OCI-LY1 (cell line): ENCODE results near the gene GMEB2.
"Not testable (repeated sequence)": the region's sequence is repeated elsewhere in the genome, so short reads cannot be mapped to it uniquely, and the experiment has no call there.

Source experiments
- H2AFZ ChIP-seq: fragments of 200-600 bp; sonication (generic), shearing (Covaris generic); 2 replicates; pipeline ENCODE4 v1.6.0; 2014; ENCODE audit warnings: antibody characterized with exemption, mild to moderate bottlenecking, low read length
- H3F3A ChIP-seq: fragments of 200-600 bp; sonication (generic), shearing (Covaris generic); 2 replicates; pipeline ENCODE4 v1.6.0; 2014; ENCODE audit warnings: mild to moderate bottlenecking, antibody characterized with exemption, low read length, moderate library complexity; ENCODE audit not compliant: insufficient read depth
- H3K27ac ChIP-seq: fragments of 200-600 bp; sonication (generic); 2 replicates; pipeline ENCODE4 v1.5.1; 2014; ENCODE audit warnings: low read length, mixed run types, mild to moderate bottlenecking, low read depth; ENCODE audit not compliant: poor library complexity, severe bottlenecking
- H3K27me3 ChIP-seq: fragments of 200-600 bp; sonication (generic); 2 replicates; pipeline ENCODE4 v1.6.0; 2014; ENCODE audit warnings: antibody characterized with exemption, mild to moderate bottlenecking, low read length, moderate library complexity; ENCODE audit not compliant: insufficient read depth
- H3K36me3 ChIP-seq: fragments of 200-600 bp; sonication (generic); 2 replicates; pipeline ENCODE4 v1.6.1; 2014; ENCODE audit warnings: mild to moderate bottlenecking, antibody characterized with exemption, low read length, moderate library complexity, mixed read lengths; ENCODE audit not compliant: insufficient read depth
- H3K4me1 ChIP-seq: fragments of 200-600 bp; sonication (generic); 2 replicates; pipeline ENCODE4 v1.5.1; 2014; ENCODE audit warnings: mild to moderate bottlenecking, low read length, moderate library complexity; ENCODE audit not compliant: insufficient read depth, severe bottlenecking
- H3K4me2 ChIP-seq: fragments of 200-600 bp; sonication (generic), shearing (Covaris generic); 2 replicates; pipeline ENCODE4 v1.6.1; 2014; ENCODE audit warnings: low read length
- H3K4me3 ChIP-seq: fragments of 200-600 bp; sonication (generic); 2 replicates; pipeline ENCODE4 v1.5.1; 2014; ENCODE audit warnings: low read length, low read depth, mild to moderate bottlenecking, mixed read lengths; ENCODE audit not compliant: poor library complexity, severe bottlenecking
- H3K79me2 ChIP-seq: fragments of 200-600 bp; shearing (Covaris generic); 2 replicates; pipeline ENCODE4 v1.6.1; 2016; ENCODE audit warnings: mixed run types, low read length, mixed read lengths; ENCODE audit not compliant: insufficient read depth
- H3K9ac ChIP-seq: fragments of 200-600 bp; sonication (generic), shearing (Covaris generic); 2 replicates; pipeline ENCODE4 v1.6.1; 2014; ENCODE audit warnings: mild to moderate bottlenecking, low read length, mixed read lengths
- H3K9me2 ChIP-seq: fragments of 200-600 bp; sonication (generic), shearing (Covaris generic); 2 replicates; pipeline ENCODE4 v1.6.1; 2014; ENCODE audit warnings: low read depth, mild to moderate bottlenecking, low read length, mixed read lengths
- H3K9me3 ChIP-seq: fragments of 200-600 bp; shearing (Covaris generic); 2 replicates; pipeline ENCODE4 v1.6.1; 2014; ENCODE audit warnings: low read length, mixed read lengths
- H4K20me1 ChIP-seq: fragments of 200-600 bp; sonication (generic), shearing (Covaris generic); 2 replicates; pipeline ENCODE4 v1.6.0; 2016; ENCODE audit warnings: mild to moderate bottlenecking, low read length; ENCODE audit not compliant: insufficient read depth
- CTCF ChIP-seq: fragments of 200-600 bp; sonication (generic), shearing (Covaris generic); IDR thresholded peaks from 2 replicates; pipeline ENCODE4 v1.5.1; 2017; ENCODE audit warnings: mild to moderate bottlenecking, antibody characterized with exemption, low read length, moderate library complexity, mixed read lengths
- EZH2 ChIP-seq: fragments of 200-600 bp; sonication (generic), shearing (Covaris generic); IDR thresholded peaks from 2 replicates; pipeline ENCODE4 v1.8.0; 2017; ENCODE audit warnings: borderline replicate concordance, mixed run types, mild to moderate bottlenecking, antibody characterized with exemption, low read length, moderate library complexity, mixed read lengths

GMEB2 gene

GRCh38 chr20:63672666-63673065 is 45.8 kb upstream of the GMEB2 start:
- no peak overlapping the region for H3K27ac ChIP-seq
- no peak overlapping the region for H3K9ac ChIP-seq
- TF ChIP-seq EZH2 = no peak
- TF ChIP-seq CTCF = no peak
- H2AFZ ChIP-seq = no peak overlapping the region
- no peaks in the 10 kb centered on the region for H3F3A ChIP-seq
- no peaks in the 10 kb centered on the region for H3K9me2 ChIP-seq
- H3K27me3 ChIP-seq = no peaks in the 10 kb centered on the region
- H3K79me2 ChIP-seq = no peaks in the 10 kb centered on the region
- peaks cover 37% of the 10 kb centered on the region for H3K36me3 ChIP-seq
- H3K4me3 ChIP-seq = no peak overlapping the region
- no peaks in the 10 kb centered on the region for H3K9me3 ChIP-seq
- no peaks in the 10 kb centered on the region for H3K4me1 ChIP-seq
- no peak overlapping the region for H3K4me2 ChIP-seq
- no peaks in the 10 kb centered on the region for H4K20me1 ChIP-seq

- H3F3A ChIP-seq, H3K79me2 ChIP-seq, H2AFZ ChIP-seq, H3K4me2 ChIP-seq, H4K20me1 ChIP-seq, H3K4me1 ChIP-seq, H3K9ac ChIP-seq, H3K27ac ChIP-seq, H3K9me2 ChIP-seq, H3K27me3 ChIP-seq, H3K9me3 ChIP-seq, H3K4me3 ChIP-seq: not testable (repeated sequence)
- peaks cover 44% of the 10 kb centered on the region for H3K36me3 ChIP-seq
Measured at GRCh38 chr20:63671695-63672094, 44.8 kb upstream of the GMEB2 start.

DNA sequence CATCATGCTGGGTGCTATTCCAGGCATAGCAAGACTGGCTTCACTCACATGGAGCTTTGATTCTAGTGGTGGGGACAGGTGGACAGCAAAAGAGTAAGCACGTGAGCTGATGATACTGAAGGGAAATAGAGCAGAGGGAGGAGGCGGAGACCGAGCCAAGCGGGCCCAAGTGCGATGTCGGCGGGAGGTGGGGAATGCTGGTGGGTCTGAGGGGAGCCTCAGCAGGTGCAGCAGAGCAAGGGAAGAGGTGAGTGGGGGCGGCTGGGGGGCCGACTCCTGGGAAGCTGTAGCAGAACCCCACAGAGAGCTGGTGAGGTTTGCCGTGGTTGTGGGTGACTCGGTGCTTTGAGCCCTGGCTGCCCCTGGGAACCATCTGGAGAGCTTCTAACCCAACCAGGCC is 41.5 kb upstream of the GMEB2 start:
- no peaks in the 10 kb centered on the region for H3K9me3 ChIP-seq
- H3K4me1 ChIP-seq = no peaks in the 10 kb centered on the region
- no peak overlapping the region for H2AFZ ChIP-seq
- H3K9me2 ChIP-seq = no peaks in the 10 kb centered on the region
- H3F3A ChIP-seq = no peaks in the 10 kb centered on the region
- H3K27ac ChIP-seq = no peak overlapping the region
- no peak overlapping the region for H3K9ac ChIP-seq
- no peak overlapping the region for H3K4me2 ChIP-seq
- H3K79me2 ChIP-seq = no peaks in the 10 kb centered on the region
- peaks cover 42% of the 10 kb centered on the region for H3K36me3 ChIP-seq
- no peaks in the 10 kb centered on the region for H3K27me3 ChIP-seq
- no peak overlapping the region for H3K4me3 ChIP-seq
- H4K20me1 ChIP-seq = no peaks in the 10 kb centered on the region
- TF ChIP-seq CTCF = no peak
- no peak for TF ChIP-seq EZH2

- Histone ChIP-seq H3K36me3 (peaks cover 47% of the 10 kb centered on the region), H3K4me2 (no peak overlapping the region)
Measured at GRCh38 chr20:63667858-63668257, 41.0 kb upstream of the GMEB2 start.

More at GRCh38 chr20:63667858-63668257, 41.0 kb upstream of the GMEB2 start:
- no peaks in the 10 kb centered on the region for H3K9me2 ChIP-seq
- H3K27me3 ChIP-seq = no peaks in the 10 kb centered on the region
- H3K4me3 ChIP-seq = no peak overlapping the region
- no peak overlapping the region for H2AFZ ChIP-seq
- no peaks in the 10 kb centered on the region for H3K9me3 ChIP-seq
- H4K20me1 ChIP-seq = no peaks in the 10 kb centered on the region
- H3K27ac ChIP-seq = no peak overlapping the region
- no peak for TF ChIP-seq CTCF
- no peak for TF ChIP-seq EZH2
- no peaks in the 10 kb centered on the region for H3F3A ChIP-seq
- H3K4me1 ChIP-seq = no peaks in the 10 kb centered on the region
- no peaks in the 10 kb centered on the region for H3K79me2 ChIP-seq
- no peak overlapping the region for H3K9ac ChIP-seq
